Endometrial microvascular endothelial cells (primary cell): ENCODE results near the gene LGALS14. TPM values are rescaled to one million over a fixed set of nuclear protein-coding genes. Genes with fewer than 3 reads are reported as not detected.

Source experiments
- in situ Hi-C: cut with HindIII; loops from 2 replicates; pipeline ENCODE4 v1.10.0; 2017; ENCODE audit warnings: low sequenced_read_pairs, low pct_unique_long_range_greater_than_20kb; ENCODE audit errors: inconsistent ontology term
- total RNA-seq: library from RNA; depleted of rRNA; stranded (reverse); fragments of >200 nt; gene quantifications from one replicate; pipeline ENCODE4 v1.2.3, GENCODE V29; 2015; ENCODE audit errors: inconsistent ontology term

Gene LGALS14
- total RNA-seq, 1 donor from 2014 or later: not detected

DNA sequence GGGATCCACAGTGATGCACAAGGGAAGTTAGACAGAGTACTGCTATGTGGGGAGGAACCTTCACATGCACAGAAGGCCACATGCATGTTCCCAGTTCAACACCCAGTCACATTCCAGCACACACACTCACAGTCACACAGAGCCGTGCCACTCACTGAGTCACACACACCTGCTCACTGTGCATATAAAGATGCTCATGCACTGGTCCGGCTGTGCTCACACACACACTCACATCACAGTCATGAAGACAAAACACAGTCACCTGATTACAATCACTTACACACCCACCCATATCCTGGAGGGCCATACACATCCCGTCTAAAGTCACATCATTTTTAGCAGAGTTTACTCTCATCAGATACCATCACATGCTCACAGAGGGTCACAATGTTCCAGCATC lies 33.1 kb downstream of the LGALS14 start:
- in situ Hi-C loops: no loop called here

DNA sequence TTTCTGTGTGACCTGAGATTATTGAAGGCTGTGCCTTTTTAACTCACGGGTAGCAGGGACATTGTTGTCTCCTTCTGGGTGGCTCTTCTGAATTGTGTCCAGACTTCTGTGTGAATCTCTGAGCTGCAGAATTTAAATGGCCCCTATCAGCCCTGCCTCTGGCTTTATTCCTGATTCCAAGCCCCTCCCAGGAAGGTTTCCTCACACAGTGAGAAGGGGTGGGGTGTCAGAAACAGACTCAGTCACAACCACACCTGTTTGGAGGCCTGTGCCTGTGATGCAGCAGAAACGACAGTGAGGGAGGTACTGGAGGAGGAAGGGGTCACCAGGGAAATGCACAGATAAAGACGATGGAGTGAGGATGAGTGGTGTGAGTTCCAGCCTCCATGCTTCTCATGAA lies 33.6 kb downstream of the LGALS14 start, which contains the start of gene CLC:
TSS of gene CLC (minus strand) at position 139 of the 400 bp plus-strand sequence. CDS start at position 62, 77 bp downstream.
- in situ Hi-C loops: no loop called here

DNA sequence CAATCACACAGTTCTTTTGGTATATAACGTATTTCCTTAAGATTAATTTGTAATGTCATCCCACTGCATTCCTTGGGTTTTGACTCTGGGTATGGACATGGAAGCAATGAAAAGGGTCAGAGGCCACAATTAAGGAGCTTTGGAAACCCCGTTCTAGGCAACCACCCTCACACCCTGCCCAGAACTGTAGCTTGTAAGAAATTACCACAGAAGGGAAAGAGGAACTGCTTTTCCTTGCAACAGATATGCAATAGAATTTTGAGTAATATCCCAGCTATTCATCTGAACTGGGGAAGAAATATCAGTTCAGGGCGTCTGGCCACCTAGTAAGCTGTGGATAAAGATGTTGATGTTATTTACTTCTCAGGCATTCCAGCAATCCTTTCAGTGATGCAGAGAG lies 34.5 kb downstream of the LGALS14 start:
- in situ Hi-C loops: no loop called here

DNA sequence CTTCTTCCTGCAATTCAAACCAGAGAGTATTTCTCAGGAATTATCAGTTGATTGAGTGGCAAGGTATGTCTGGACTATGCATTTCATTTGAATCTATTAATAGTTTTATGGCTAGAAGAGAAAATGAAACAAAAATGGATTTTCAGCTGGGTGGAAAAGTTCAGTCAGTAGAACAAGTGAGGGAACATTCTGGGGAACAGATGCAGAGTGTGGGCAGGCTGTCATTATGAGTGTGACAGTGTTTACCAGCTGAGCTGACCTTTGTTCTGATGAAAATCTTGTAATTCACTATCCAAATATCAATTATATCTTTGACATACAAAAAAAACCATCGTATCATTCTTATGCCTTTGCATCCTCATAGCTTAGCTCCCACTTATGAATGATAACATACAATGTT lies 36.1 kb downstream of the LGALS14 start:
- in situ Hi-C loops: no loop called here

DNA sequence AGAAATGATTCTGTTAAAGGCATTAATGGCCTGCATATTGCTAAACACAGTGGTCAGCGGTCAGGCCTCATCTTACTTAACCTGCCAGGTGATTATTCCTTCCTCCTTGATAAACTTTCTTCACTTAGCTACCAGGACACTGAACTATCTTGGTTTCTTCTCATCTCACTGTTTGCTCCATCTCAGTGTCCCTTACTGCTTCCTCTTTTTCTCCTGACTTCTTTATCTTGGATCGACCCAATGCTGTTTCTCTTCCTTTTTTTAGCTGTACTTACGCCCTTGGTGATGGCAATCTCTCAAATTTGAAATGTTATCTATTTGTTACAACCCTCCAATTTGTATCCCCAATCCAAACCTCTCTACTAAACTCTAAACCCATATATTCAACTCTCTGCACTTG lies 41.4 kb downstream of the LGALS14 start:
- in situ Hi-C loops: no loop called here

DNA sequence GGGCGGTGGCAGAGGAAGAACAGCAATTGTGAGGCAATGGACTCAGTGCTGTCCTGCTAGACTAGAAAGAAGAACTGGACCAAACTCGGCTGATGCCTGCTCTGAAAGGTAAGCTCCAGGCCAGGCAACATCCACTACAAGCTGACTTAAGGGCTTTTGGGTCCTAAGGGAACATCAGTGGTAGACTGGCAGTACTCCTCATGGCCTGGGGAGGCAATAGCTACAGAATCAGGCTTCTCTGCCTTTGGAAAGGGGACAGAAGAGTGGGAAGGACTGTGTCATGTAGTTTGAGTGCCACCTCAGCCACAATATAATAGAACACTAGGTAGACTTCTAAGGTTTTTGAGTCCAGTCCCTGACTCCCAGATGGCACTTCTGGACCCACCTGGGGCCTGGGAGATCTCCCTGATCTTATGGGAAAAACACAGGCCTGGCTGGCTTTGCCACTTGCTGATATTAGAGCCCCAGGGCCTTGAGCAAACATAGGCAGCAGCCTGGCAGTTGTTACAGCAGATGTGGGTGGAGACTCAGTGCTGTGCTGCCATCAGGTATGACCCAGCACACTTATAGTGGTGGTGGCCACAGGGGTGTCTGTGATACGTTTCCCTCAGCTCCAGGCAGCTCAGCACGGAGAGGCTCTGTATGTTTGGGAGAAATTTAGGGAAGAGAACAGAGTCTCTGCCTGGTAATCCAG lies 42.7 kb downstream of the LGALS14 start:
- in situ Hi-C loops: no loop called here

DNA sequence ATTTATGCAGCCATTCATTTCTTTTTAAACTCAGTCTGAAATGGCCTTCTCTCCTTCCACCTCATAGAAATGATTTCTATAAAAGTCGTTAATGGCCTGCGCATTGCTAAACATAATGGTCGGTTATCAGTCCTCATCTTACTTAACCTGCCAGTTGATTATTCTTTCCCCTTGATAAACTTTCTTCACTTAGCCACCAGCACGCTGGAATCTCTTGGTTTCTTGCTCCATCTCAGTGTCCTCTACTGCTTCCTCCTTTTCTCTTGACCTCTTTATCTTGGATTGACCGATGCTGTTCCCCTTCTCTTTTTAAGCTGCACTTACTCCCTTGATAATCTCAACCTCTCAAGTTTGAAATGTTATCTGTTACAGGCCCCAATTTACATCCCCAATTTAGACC lies 45.7 kb downstream of the LGALS14 start:
- in situ Hi-C loops: no loop called here

DNA sequence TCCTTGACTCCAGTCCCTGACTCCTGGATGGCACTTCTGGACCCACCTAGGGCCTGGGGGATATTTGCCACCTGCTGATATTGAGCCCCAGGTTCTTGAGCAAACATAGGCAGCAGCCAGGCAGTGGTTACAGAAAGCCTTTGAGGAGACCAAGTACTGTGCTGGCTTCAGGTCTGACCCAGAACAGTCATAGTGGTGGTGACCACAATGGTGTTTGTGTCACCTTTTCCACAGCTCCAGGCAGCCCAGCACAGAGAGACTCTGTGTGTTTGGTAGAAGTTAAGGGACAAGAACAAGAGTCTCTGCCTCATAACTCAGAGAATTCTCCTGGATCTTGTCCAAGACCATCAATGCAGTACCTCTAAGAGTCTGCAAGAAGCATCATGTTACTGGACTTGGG lies 48.1 kb downstream of the LGALS14 start:
- in situ Hi-C loops: no loop called here

DNA sequence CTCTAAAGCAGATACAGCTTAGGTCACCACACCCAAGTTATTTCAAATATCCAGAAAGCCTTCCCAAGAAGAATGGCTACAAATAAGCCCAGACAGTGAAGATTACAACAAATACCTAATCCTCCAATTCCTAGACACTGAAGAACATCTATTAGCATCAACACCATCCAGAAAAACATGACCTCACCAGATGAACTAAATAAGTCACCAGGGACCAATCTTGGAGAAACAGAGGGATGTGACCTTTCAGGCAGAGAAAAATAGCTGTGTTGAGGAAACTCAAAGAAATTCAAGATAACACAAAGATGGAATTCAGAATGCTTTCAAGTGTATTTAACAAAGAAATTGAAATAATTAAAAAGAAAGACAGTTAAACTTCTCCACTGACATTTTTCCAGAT lies 48.5 kb downstream of the LGALS14 start:
- in situ Hi-C loops: no loop called here

DNA sequence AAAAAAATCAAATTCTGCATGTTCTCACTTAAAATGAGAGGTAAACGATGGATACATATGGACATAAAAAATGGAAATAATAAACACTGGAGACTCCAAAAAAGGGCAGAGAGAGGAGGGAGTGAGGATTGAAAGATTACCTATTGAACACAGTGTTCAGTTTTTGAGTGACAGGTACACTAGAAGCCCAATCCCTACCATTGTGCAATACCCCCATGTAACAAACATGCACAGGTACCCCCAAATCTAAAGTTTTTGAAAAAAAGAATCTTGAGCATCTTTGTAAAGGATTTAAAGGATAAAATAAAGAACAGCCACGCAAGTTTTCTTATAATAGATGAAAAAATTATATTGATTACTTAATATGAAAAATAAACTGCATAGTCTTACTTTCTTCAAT lies 50.3 kb downstream of the LGALS14 start:
- in situ Hi-C loops: no loop called here

DNA sequence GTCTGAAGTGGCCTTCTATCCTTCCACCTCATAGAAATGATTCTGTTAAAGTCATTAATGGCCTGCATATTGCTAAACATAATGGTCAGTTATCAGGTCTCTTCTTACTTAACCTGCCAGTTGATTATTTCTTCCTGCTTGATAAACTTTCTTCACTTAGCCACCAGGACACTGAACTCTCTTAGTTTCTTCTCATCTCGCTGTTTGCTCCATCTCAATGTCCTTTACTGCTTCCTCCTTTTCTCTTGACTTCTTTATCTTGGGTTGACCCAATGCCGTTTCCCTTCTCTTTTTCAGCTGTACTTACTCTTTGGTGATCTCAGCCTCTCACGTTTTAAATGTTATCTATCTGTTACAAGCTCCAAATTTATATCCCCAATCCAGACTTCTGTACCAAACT lies 50.7 kb downstream of the LGALS14 start:
- in situ Hi-C loops: no loop called here

Other genes starting within 250 kb of the LGALS14 start
- gene TIMM50, start 223.6 kb upstream of the LGALS14 start, total RNA-seq: 102 TPM
- 0.19 TPM for gene DLL3, start 205.5 kb upstream of the LGALS14 start, total RNA-seq
- gene SELENOV, start 189.3 kb upstream of the LGALS14 start, total RNA-seq: not detected
- 2.3 TPM for gene EID2B, start 171.6 kb upstream of the LGALS14 start, total RNA-seq
- gene EID2, start 164.3 kb upstream of the LGALS14 start, total RNA-seq: 13.8 TPM
- gene LGALS13, start 102.0 kb upstream of the LGALS14 start, total RNA-seq: not detected
- not detected for gene LGALS16, start 48.6 kb upstream of the LGALS14 start, total RNA-seq
- not detected for gene CLC, start 33.5 kb downstream of the LGALS14 start, total RNA-seq
- not detected for gene LEUTX, start 74.4 kb downstream of the LGALS14 start, total RNA-seq
- gene DYRK1B, start 129.7 kb downstream of the LGALS14 start, total RNA-seq: 13.2 TPM
- gene FBL, start 141.9 kb downstream of the LGALS14 start, total RNA-seq: 166 TPM
- not detected for gene FCGBP, start 230.2 kb downstream of the LGALS14 start, total RNA-seq